HK-2 (cell line): ENCODE data around the gene CEP95.
"Not testable (repeated sequence)": the region's sequence is repeated elsewhere in the genome, so short reads cannot be mapped to it uniquely, and the experiment has no call there.

ENCODE experiments used
- DNase-seq: peaks from one replicate; pipeline ENCODE4 v3.0.0-alpha.2; 2018; ENCODE audit not compliant: unreplicated experiment

The CEP95 gene, protein sequence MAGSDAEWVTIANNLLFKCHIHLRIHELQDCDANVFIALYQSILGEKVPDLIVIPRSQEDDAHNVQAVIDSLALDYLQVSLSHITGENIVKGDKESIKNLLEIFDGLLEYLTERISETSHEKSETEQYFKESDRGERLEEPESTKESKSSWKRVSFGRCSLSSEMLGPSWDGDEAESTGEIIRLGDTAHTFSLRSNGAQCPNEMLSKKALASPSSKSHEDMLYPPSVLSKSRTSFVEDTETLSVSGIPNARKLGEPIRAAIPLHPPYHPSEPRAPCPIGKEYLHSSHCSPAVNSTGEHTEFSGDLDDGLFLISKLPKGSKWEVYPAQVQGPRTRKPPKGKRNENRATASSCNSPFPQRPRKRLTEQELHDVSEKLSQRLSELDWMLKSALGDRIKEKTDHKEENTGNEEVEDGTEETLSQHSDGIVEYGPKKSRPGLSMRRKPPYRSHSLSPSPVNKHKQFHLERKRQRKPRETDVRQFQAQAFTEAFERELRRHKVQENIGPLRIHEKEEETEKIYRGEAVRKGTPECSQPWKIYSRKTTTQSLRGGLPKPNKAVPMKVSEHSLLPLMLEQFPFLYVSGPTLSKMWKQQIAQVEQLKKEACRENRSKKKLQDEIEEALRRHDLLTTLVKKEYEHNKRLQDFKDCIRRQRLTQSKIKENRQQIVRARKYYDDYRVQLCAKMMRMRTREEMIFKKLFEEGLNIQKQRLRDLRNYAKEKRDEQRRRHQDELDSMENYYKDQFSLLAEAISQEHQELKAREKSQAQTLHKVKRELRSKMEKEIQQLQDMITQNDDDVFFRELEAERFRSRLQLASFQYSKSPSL

DNA sequence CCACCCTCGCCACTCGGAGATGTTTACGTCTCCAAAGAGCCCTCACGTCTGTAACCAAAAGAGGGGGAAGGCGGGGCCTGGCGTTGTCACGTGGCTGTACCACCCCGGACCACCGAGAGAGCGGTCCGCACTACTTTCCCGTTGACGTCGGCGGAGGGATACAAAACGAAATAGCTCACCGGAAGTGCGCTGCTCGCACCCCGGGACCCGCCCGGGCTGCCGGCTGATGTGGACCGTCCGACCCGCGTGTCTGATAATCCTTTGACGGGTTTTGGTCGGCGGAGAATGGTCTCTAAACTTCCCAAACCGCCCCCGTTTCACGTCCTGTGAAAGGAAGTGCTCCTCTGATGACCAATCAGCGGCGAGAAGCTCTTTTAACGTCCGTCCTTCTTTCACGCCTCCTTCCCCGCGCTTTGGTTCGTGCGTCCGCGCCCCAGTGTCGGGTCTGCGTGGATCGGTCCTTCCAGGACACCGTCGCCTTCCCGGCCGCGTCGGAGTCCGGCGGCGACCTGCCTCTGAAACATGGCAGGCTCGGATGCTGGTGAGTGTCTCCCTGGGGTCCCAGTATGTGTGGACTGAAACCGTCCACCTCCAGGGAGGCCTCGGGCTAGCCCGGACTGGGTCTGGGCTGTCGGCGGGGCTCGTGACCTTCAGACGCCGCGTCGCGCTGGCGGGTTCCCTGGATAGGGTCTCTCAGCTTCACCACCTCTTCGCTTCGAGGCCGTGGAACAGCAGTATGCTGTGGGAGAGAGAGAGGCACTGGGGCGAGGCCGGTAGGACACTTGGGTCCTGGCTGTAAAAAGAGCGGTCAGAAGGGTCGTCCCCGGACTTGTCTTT, at the start of gene CEP95:
CEP95 (plus strand) TSS at position 402 of the 837 bp plus-strand sequence; CDS start at position 523, 121 bp downstream.
- no peak for DNase-seq

DNA sequence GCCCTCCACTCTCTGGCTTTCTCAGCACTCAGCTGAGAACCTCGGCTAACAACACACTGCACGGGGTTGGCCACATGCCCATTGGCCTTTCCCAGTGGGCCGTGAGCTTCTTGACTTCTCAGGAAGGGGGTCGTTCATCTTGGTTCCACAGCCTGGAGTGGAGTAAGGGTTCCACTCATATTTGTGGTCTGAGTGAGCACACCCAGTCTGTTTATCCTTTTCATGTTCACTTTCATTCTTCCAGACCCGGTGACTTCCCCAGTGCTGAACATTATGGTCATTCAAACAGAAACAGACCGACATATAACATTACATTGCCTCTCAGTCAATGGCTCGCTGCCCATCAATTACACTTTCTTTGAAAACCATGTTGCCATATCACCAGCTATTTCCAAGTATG, 49.6 kb upstream of the CEP95 start:
- DNase-seq: no peak

DNA sequence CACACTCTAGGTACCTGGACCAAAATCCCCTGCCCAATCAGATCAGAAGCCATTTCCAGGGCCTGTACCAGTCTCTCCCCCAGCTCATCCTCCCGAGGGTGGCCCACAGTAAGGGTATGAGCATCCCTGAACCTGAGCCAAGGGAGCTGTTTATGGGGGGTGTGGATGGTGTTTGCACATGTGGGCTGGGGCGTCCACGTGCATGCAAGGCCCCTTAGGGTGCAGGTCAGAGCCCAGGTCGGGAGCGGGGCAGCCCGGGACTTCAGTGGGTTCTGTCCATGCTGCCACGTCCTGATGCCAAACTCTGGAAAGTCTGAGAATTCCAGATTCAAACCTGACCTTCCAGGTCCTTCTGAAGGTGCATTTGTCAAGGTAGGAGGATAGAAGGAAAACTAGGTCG, 48.0 kb upstream of the CEP95 start:
- DNase-seq: no peak

DNA sequence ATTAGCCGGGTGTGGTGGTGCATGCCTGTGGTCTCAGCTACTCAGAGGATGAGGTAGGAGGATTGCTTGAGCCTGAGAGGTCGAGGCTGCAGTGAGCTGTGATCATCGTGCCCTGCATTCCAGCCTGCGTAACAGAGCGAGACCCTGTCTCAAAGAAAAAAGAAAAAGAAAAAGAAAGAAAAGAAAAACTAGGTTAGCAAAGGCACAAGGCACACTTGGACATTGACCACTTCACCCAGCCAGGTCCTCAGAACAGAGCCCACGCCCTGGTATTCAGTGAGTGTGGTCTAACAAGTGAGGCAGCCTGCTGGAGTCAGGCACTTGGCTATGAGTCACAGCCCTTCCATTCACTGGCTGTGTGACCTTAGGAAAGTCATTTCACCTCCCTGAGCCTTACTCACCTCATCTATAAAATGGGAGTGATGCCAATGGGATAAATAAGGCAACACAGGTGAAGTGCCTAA, 47.5 kb upstream of the CEP95 start:
- peak; percentile 35 for DNase-seq

DNA sequence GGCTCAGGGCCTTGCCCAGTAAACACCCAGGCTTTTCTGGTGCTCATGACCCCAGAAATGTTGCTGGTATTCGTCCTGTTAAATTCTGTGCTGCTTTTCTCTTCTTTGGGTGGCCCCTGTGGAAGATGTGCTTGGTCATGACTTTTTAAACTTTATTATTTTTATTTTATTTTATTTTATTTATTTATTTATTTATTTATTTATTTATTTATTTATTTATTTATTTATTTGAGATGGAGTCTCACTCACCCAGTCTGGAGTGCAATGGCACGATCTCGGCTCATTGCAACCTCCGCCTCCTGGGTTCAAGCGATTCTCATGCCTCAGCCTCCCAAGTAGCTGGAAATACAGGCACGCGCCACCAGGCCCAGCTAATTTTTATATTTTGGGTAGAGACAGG, 47.0 kb upstream of the CEP95 start:
- not testable (repeated sequence) for DNase-seq

DNA sequence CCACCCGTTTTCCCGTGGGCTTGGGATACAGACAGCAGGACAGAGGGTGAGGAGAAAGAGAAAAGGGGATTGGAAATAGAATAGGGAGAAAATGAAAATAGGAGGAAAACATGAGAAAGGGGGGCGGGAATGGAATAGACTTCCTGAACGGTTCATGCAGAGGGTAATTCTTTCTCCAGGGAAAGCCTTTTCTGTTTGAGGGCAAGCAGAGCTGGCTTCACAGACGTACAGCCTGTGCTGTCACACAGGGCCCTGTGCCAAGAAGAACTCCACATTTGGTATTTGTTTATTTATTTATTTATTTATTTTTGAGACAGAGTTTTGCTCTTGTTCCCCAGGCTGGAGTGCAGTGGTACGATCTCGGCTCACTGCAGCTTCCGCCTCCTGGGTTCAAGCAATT, 45.8 kb upstream of the CEP95 start:
- no peak for DNase-seq

DNA sequence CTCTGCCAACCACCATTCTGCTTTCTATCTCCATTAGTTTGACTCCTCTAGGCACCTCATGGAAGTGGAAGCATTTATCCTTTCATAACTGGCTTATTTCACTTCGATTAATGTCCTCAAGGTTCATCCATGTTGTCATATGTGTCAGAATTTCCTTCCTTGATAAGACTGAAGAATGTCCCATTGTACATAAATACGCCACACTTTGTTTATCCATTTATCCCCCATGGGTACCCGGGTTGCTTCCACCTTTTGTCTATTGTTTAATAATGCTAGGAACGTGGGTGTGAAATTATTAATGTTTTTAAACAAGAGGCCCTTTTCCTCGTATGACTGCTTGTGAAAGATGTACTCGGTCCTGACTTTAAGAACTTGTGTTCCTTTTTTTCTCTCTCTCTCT, 45.0 kb upstream of the CEP95 start:
- DNase-seq: no peak

DNA sequence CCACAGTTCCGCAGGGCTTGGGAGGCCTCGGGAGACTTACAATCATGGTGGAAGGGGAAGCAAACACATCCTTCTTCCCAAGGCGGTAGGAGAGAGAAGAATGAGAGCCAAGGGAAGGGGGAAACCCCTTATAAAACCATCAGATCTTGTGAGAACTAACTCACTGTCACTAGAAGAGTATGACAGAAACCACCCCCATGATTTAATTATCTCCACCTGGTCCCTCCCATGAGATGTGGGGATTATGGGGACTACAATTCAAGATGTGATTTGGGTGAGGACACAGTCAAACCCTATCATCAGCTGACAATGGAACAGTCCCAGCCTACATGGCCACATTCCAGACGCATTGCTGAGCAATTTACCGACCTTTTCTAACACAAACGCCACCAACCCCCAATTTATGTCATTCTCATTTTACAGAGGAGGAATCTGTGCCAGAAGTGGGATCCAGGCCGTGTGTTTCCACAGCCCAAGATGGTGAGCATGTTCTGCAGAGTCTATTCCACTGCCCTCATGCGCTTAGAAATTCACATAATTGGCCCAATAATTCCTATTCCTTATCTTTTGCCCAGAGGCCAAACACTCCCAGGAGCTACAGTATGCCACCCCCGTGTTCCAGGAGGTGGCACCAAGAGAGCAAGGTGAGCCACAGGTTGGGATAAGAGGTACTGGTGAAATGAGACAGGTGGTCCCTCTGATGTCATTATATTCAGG, 40.6 kb upstream of the CEP95 start:
- no peak for DNase-seq

DNA sequence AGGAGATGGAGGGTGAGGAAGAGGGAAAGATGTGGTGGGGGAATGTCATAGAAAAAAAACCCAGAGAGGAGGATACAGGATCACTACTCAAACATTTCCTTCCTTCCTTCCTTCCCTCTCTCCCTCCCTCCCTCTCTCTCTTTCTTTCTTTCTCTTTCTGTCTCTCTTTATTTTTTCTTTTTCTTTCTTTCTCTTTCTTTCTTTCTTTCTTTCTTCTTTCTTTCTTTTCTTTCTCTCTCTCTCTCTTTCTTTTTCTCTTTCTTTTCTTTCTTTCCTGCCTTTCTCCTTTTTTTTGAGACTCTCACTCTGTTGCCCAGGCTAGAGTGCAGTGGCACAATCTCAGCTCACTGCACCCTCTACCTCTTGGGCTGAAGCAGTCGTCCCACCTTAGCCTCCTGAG, 39.9 kb upstream of the CEP95 start:
- DNase-seq: not testable (repeated sequence)

DNA sequence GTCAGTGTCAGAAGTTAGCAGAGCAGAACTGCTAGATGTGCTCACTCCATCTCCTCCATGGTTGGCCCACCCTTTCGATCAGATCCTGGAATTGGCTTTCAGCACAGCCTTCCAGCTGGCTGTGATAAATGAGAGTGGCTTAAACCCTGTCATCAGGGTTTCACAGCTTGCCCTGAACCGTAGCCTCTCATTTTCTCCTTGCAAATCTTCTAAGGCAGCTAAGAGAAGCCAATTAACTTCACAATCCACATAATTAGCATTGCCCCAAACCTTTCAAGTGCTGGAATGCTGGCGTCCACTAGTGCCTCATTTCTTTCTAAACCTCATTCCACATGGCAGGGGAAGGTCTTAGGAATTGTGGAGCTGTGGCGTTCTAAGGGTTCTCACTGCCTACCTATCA, 36.2 kb upstream of the CEP95 start:
- DNase-seq: no peak

DNA sequence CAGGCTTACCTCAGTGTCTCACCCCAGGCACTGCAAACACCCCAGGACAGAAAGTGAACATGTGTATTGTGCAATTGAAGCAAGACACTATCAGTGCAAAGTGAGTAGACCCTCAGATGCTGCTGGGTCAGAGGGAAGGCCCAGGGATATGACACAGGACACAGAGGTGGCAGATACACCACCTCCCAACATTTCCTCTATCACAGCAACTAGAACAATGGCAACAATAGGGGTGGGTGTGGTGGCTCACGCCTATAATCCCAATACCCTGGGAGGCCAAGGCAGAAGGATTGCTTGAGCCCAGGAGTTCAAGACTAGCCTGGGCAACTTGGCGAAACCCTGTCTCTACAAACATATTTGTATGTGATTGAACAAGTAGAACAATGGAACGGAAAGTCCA, 35.3 kb upstream of the CEP95 start:
- no peak for DNase-seq

DNA sequence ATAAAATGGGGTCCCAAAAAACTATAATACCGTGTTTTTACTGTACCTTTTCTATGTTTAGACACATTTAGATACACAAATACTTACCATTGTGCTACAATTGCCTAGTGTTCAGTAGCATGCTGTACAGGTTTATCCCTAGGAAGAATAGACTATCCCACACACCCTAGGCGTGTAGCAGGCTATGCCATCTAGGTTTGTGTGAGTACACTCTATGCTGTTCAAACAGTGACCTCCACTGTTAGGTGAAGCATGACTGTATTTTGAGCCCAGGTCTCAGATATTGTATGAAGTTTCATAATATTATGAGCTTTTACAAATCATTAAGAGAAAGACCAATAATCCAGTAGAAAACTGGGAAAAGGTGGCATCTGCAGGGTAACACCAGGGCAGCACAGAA, 34.2 kb upstream of the CEP95 start:
- DNase-seq: no peak

DNA sequence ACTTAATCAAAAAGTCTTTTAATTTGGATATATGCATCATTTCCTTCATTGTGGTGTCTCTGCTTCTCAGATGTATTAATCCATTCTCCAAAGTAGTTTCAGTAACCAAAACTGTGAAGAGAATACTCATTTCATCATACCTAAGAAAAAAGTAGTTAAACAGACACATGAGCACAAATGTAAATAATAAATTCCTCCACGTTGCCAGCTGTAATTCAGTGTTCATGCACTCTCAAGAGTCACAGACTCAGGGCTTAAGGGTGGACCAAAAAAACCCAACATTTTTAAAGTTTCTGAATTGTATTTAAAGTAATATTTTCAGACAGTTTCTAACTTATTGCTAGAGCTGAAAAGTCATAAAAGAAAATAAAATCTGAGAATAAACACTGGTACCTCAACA, 28.9 kb upstream of the CEP95 start:
- no peak for DNase-seq

DNA sequence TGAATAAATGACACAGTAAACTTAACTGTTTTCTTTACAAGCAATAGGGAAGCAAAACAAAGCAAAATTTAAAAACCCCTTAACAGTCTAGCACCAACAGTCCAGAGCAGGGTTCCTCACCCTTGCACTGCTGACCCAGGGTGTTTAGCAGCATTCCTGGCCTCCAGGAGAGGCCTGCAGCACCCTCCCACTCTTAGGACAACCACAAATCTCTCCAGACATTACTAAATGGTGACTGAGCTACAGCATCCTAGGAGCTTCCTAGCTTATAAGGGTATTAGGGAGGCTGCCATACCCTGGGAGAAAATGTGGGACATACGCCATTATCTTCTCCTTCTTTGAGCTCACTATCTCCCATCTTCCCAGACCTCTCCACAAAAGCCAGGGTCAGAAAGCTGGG, 25.8 kb upstream of the CEP95 start:
- no peak for DNase-seq

DNA sequence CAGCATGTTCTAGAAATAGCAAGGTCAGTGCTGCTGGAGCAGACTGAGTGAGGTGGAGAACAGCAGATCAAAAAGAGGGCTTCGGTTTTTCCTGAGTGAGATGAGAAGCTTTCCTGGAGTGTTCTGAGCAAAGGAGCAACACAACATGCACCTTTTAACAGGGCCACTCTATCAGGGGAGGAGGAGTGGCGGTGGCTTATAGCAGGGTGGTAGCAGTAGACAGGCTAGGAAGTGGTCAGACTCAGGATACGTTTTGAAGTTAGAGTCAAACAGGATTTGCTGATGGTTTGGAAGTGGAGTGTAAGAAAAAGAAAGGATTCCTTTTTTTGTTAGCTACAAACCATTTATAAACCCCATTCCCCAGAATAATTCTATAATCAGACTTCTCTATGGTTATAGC, 22.4 kb upstream of the CEP95 start:
- DNase-seq: no peak

DNA sequence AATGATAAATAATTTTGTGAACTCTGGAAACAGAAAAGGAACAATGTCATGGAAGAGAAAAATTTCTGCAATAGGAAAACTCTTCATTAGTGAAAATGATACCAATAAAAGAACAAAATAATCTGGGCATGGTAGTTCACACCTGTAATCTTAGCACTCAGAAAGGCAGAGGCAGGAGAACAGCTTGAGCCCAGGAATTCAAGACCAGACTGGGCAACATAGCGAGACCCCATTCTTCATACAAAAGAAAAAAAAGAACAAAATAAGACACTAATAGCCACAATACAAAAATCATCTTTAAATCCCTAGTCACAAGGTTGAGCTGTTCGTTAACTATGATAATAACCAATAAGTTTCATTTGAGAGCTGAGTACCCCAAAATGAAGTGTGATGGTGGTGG, 18.5 kb upstream of the CEP95 start:
- no peak for DNase-seq

DNA sequence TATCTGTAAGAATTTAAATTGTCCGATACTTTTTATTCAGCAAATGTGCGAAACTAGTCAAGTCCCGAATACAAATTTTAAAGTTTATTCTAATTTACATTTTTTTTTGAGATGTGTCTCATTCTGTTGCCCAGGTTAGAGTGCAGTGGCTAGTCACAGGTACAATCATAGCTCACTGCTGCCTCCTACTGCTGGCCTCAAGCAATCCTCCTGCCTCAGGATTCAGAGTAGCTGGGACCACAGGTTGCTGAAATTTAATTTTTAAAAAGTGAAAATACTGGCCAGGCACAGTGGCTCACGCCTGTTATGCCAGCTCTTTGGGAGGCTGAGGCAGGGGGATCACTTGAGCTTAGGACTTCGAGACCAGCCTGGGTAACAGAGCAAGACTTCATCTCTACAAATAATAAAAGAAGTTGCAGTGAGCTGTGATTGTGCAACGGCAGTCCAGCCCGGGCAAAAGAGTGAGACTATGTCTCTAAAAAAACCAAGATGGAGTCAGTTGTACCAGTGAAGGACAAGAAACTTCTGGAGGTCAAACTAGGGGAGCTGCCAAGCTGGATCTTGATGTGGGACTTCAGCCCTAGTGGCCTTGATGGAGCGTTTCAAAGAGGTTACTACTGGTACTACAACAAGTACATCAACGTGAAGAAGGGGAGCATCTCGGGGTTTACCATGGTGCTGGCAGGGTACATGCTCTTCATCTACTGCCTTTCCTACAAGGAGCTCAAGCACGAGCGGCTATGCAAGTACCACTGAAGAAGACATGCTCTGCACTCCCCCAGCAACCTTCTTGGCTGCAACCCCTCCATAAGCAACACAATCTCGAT, 15.5 kb upstream of the CEP95 start:
- DNase-seq: no peak

DNA sequence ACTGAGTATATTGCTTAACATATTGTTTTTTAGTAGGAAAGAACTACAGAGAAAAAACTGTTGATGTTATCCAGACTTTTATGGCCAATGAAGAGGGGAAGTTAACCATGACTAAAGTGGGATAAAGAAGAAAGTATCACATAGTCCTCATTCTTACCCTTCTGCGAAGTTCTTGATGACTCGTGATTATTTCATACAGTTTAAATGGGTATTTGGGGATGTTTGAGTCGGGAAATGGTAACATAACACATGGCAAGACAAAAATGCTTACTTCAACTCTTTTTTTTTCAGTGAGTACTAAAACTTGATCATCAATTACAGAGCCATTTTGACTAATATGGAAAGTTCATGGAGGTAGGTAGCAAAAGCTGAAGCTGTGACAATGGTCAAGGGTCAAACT, 14.8 kb upstream of the CEP95 start:
- DNase-seq: no peak

DNA sequence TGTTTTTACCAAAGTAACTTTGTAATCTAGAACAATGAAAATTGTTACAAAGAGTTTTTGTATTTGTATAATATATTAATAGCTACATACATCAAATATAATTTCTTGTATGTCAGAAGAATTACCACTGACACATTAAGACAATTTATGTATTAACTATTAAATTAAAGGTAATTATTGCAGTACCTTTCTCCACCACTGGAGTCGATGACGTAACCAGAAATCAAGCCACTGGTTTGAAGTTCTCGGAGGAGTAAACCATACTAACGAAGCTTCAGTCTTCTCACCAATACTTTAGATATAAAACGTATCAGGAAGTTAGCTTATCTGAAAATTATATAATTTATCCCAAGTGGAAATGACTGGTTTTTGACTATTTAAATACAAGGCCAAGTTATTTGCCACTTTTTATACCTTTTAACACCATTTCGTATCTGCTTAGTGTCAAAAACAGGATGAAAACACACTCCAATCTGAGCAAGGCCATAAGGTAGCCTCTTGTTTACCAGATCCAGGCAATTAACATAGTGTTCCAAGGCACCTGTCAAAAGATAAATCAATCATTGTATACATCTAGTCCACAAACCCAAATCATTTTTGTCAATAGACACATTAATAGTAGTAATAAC, 14.2 kb upstream of the CEP95 start:
- DNase-seq: no peak

DNA sequence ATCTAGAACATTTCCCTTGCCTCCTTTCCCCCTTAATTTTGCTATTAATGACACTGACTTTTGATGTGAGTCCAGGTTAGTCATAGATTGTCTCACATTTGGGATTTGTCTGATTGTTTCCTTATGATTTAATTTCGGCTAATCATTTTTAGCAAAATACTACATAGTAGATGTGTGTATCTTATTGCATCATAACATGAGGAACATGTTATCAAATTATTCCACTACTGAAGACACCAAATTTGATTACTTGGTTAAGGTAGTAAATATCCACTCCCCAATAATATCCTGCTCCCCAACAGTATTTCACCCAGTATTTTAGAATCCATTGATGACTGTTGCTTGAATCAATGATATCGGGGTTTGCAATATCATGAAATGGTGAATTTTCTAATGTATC, 12.7 kb upstream of the CEP95 start:
- no peak for DNase-seq
